ENCODE measurements around the gene FOXG1. TPM values are rescaled to one million over a fixed set of nuclear protein-coding genes. Genes with fewer than 3 reads are reported as not detected.

FOXG1 gene
- total RNA-seq, 3 donors from 2014 or later (not counting 1 experiment from before 2014, with no cell fraction given): not detected

GRCh38 chr14:28813810-28814209 is 47.2 kb downstream of the FOXG1 start:
- Mint-ChIP-seq H3K36me3 (no peaks in the 10 kb centered on the region), H3K4me1 (no peaks in the 10 kb centered on the region), H3K27ac (no peak overlapping the region), H3K27me3 (ENCODE audit: low read depth in 2 of 2) (no peaks in the 10 kb centered on the region), H3K9me3 (peaks cover 9 to 11% of the 10 kb centered on the region in 2 donors), H3K4me3 (no peak overlapping the region)
- no peaks in the 10 kb centered on the region for H3K4me1 ChIP-seq (ENCODE audit: control insufficient read depth, insufficient read depth, low read length)
- H3K27ac ChIP-seq (ENCODE audit: low read length): no peak overlapping the region
- intact Hi-C loops (cut with micrococcal nuclease): no loop called here
- WGBS (ENCODE audit: insufficient coverage): no CpG with 5 or more reads among the region's 3 CpGs
- TF ChIP-seq, protein P1, sequence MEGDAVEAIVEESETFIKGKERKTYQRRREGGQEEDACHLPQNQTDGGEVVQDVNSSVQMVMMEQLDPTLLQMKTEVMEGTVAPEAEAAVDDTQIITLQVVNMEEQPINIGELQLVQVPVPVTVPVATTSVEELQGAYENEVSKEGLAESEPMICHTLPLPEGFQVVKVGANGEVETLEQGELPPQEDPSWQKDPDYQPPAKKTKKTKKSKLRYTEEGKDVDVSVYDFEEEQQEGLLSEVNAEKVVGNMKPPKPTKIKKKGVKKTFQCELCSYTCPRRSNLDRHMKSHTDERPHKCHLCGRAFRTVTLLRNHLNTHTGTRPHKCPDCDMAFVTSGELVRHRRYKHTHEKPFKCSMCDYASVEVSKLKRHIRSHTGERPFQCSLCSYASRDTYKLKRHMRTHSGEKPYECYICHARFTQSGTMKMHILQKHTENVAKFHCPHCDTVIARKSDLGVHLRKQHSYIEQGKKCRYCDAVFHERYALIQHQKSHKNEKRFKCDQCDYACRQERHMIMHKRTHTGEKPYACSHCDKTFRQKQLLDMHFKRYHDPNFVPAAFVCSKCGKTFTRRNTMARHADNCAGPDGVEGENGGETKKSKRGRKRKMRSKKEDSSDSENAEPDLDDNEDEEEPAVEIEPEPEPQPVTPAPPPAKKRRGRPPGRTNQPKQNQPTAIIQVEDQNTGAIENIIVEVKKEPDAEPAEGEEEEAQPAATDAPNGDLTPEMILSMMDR (IDR thresholded peaks at IDR 0.05): no peak
- no peaks in the 10 kb centered on the region for H3K36me3 ChIP-seq (ENCODE audit: control insufficient read depth, insufficient read depth, low read length)
- no peaks in the 10 kb centered on the region for H3K27me3 ChIP-seq (ENCODE audit: control insufficient read depth, insufficient read depth, low read length)
- ATAC-seq (no peak), DNase-seq (no peak)
- peaks cover 3% of the 10 kb centered on the region for H3K9me3 ChIP-seq (ENCODE audit: control insufficient read depth, insufficient read depth, low read length)
- H3K4me3 ChIP-seq (ENCODE audit: low read length): no peak overlapping the region

Measured in natural killer cell (primary cell).